IMR-90 (cell line): Measurements from ENCODE around the gene TMEM131L.

ENCODE experiments used
- MAFK ChIP-seq: IDR thresholded peaks from 2 replicates; pipeline ENCODE4 v1.6.1; 2012; ENCODE audit warnings: low read depth, low read length, improper control_type of control experiment
- POLR2A ChIP-seq: IDR thresholded peaks from 2 replicates; pipeline ENCODE4 v1.6.1; 2012; ENCODE audit warnings: mild to moderate bottlenecking, low read depth, low read length
- RFX5 ChIP-seq: IDR thresholded peaks from 2 replicates; pipeline ENCODE4 v1.8.0; 2012; ENCODE audit warnings: low read depth, mild to moderate bottlenecking, low read length, moderate library complexity
- SMC3 ChIP-seq: fragments of 150-350 bp; IDR thresholded peaks from 2 replicates; pipeline ENCODE4 v1.6.1; 2016; ENCODE audit warnings: low read depth, mild to moderate bottlenecking, antibody characterized with exemption, low read length, moderate library complexity
- TF ChIP-seq, protein P1 (sequence below): conservative IDR thresholded peaks from 2 replicates; pipeline ENCODE4 v1.5.1; 2012; ENCODE audit warnings: mild to moderate bottlenecking, low read depth, low read length, improper control_type of control experiment

DNA sequence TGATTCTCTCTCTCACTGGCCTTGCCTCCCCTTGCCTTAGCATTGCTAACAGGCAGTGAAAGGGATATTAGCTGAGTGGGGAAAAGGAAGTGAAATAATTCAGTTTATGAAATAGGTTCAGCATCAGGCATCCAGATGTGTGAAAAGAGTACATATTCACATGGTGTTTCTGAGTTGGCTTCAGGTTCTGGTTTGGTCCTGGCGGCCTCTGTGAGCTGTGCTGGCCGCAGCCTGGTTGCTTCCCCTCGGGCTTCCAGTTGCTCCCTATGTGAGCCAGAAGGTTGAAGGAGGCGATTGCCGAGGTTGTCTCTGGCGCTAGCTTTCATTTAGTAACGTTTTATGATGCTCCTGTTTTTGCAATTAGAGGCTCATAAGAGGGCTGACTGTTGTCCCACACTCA, 118.9 kb downstream of the TMEM131L start:
- TF ChIP-seq, protein P1, sequence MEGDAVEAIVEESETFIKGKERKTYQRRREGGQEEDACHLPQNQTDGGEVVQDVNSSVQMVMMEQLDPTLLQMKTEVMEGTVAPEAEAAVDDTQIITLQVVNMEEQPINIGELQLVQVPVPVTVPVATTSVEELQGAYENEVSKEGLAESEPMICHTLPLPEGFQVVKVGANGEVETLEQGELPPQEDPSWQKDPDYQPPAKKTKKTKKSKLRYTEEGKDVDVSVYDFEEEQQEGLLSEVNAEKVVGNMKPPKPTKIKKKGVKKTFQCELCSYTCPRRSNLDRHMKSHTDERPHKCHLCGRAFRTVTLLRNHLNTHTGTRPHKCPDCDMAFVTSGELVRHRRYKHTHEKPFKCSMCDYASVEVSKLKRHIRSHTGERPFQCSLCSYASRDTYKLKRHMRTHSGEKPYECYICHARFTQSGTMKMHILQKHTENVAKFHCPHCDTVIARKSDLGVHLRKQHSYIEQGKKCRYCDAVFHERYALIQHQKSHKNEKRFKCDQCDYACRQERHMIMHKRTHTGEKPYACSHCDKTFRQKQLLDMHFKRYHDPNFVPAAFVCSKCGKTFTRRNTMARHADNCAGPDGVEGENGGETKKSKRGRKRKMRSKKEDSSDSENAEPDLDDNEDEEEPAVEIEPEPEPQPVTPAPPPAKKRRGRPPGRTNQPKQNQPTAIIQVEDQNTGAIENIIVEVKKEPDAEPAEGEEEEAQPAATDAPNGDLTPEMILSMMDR = no peak
- TF ChIP-seq SMC3 = no peak
- TF ChIP-seq POLR2A = no peak
- TF ChIP-seq MAFK = no peak
- no peak for TF ChIP-seq RFX5
